Measurements from ENCODE around the gene DLL4. TPM values are rescaled to one million over a fixed set of nuclear protein-coding genes. Genes with fewer than 3 reads are reported as not detected.
A peak's percentile ranks its signal among the peaks of the same experiment; 100 is the strongest.

DLL4 gene
- total and polyA plus RNA-seq, 10 of the 15 experiments (the other 5 are each of a cell fraction or from before 2014, with no cell fraction given) = 0.04 to 0.16 (median 0.09) TPM; not detected in 6

GRCh38 chr15:40941528-40942336 is 12.6 kb downstream of the DLL4 start (continued):
- TF ChIP-seq ZBTB4 (CRISPR knock-in tag; IDR thresholded peaks at IDR 0.05) (no peak), CEBPZ (IDR thresholded peaks at IDR 0.05; ENCODE audit: low read depth, low read length) (no peak), SUPT20H (IDR thresholded peaks at IDR 0.05; ENCODE audit: borderline replicate concordance, control insufficient read depth, low read depth, low read length) (no peak), EZH2 (IDR thresholded peaks at IDR 0.05; ENCODE audit: borderline replicate concordance, control insufficient read depth, low read depth, low read length) (no peak), LARP7 (IDR thresholded peaks at IDR 0.05) (peak; percentile 80; the same call in 1 of the 2 replicates), SKIL (IDR thresholded peaks at IDR 0.05; ENCODE audit: low read depth, poor library complexity, severe bottlenecking) (no peak), POU2F2 (IDR thresholded peaks at IDR 0.05; ENCODE audit: borderline replicate concordance, low read depth, low read length) (peak; percentile 37; the same call in 1 of the 3 replicates), PBX3 (IDR thresholded peaks at IDR 0.05; ENCODE audit: insufficient replicate concordance, low read depth, low read length) (no peak), MAX (IDR thresholded peaks at IDR 0.05; ENCODE audit: low read depth, low read length) (0 out of 2 replicates have a peak, but pooled peaks have one; percentile 14), JUND (IDR thresholded peaks at IDR 0.05; ENCODE audit: low read depth, low read length) (no peak), ZNF274 (IDR thresholded peaks at IDR 0.05; ENCODE audit: insufficient read depth, insufficient read length) (no peak), KDM1A (IDR thresholded peaks at IDR 0.05; ENCODE audit: borderline replicate concordance) (no peak), MTA3 (IDR thresholded peaks at IDR 0.05; ENCODE audit: borderline replicate concordance, low read length) (no peak), SREBF1 (IDR thresholded peaks at IDR 0.05; ENCODE audit: low read length) (no peak), SMC3 (IDR thresholded peaks at IDR 0.05; ENCODE audit: borderline replicate concordance, low read length) (no peak), CBFB (IDR thresholded peaks at IDR 0.05; ENCODE audit: low read depth) (no peak), TAF1 (IDR thresholded peaks at IDR 0.05; ENCODE audit: borderline replicate concordance, low read depth, low read length) (0 out of 2 replicates have a peak, but pooled peaks have one; percentile 14)

All from GM12878 (cell line).